Heart right ventricle (tissue), 16 donors: ENCODE results near the gene HECA. TPM values are rescaled to one million over a fixed set of nuclear protein-coding genes. Genes with fewer than 3 reads are reported as not detected.

Source experiments
- ATAC-seq, 8 donors: fragments of 200-7000 bp; cut with Tn5 transposase; one replicate each; pipeline ENCODE4 v1.9.1; 2020; ENCODE audit warnings: mild to moderate bottlenecking in 8 of 8, moderate library complexity in 8 of 8, moderate number of reproducible peaks in 1 of 8
- DNase-seq, 2 donors: peaks; one replicate each; pipeline ENCODE4 v3.0.0-alpha.2; 2020
- H3K27ac ChIP-seq, 10 donors: fragments of 200-600 bp; sonication (generic) in 2 of 10; one replicate each; pipeline versions ENCODE4 v1.5.0 to v1.8.0; 2020 to 2022; ENCODE audit warnings: mild to moderate bottlenecking in 3 of 10
- H3K27me3 ChIP-seq, 7 donors: fragments of 200-600 bp; one replicate each; pipeline ENCODE4 v1.8.0; 2021 to 2022; ENCODE audit warnings: mild to moderate bottlenecking in 2 of 7
- H3K36me3 ChIP-seq, 9 donors: fragments of 200-600 bp; sonication (generic) in 1 of 9; one replicate each; pipeline versions ENCODE4 v1.5.0 to v1.8.0; 2020 to 2022; ENCODE audit warnings: mild to moderate bottlenecking in 2 of 9
- H3K4me1 ChIP-seq, 9 donors: fragments of 200-600 bp; sonication (generic) in 1 of 9; one replicate each; pipeline versions ENCODE4 v1.5.0 to v1.8.0; 2020 to 2022; ENCODE audit warnings: mild to moderate bottlenecking in 4 of 9
- H3K4me3 ChIP-seq, 10 donors: fragments of 200-600 bp; sonication (generic) in 2 of 10; one replicate each; pipeline versions ENCODE4 v1.5.0 to v1.8.0; 2020 to 2022; ENCODE audit warnings: mild to moderate bottlenecking in 7 of 10, moderate library complexity in 2 of 10
- H3K9me3 ChIP-seq, 11 donors: fragments of 200-600 bp in 10 of 11; sonication (generic) in 2 of 11; one replicate each; pipeline versions ENCODE4 v1.5.0 to v1.8.0; 2013 to 2022; ENCODE audit warnings: mild to moderate bottlenecking in 2 of 11, control low read depth in 1 of 11, moderate library complexity in 1 of 11
- CTCF ChIP-seq, 9 donors: fragments of 200-600 bp; sonication (generic) in 2 of 9; IDR thresholded peaks; one replicate each; pipeline versions ENCODE4 v1.5.0 to v1.8.0; 2021 to 2022; ENCODE audit warnings: antibody characterized with exemption in 9 of 9, mild to moderate bottlenecking in 5 of 9, moderate library complexity in 1 of 9
- WGBS, 2 donors: extraction: QIAGEN DNeasy Blood & Tissue Kit; methylation state at CpG; one replicate each; pipeline ENCODE4 v1.1.7; 2013; ENCODE audit warnings: inconsistent platforms in 1 of 2; 5-methylcytosine and 5-hydroxymethylcytosine counted together
- intact Hi-C, 10 donors: fragments of 100-400 bp; cut with DNase I; formaldehyde crosslinking; loops; one replicate each; pipeline versions ENCODE4 v1.11.1 to v1.14.2; 2022
- polyA plus RNA-seq, 2 donors: library from polyadenylated mRNA; stranded (reverse); fragments of 200-250 nt; gene quantifications; one replicate each; pipeline ENCODE4 v1.2.3, GENCODE V29; 2013
- total RNA-seq, 10 donors: library from RNA; stranded (reverse); fragmentation: NEBNext Ultra II Directional in 3 of 10; extraction: Animal tissue kit (Norgen Biotek cat#: 25700) in 3 of 10; gene quantifications; one replicate each; pipeline versions ENCODE4 v1.2.1 to v1.2.4, GENCODE V29; 2021 to 2023
- donor health status: Arrhythmogenic right ventricular cardiomyopathy.
- donor health status: ischemic (EF 13 %, LVEDD 7.1; RV severe dilation, severe dysfunction).
- donor health status: healthy with polysubstance abuse.
- donor health status: DM: no; HTN: yes; CAD: no.
- donor health status: DM: no; HTN: no; CAD: no.
- donor health status: ischemic (EF 25% LVEDD 6.9; RV normal size, moderate dysfunction).
- donor health status: ischemic (EF 25% LVEDD 5.7; RV mildly dilated, moderate dysfunction).
- donor health status: healthy.
- donor health status: DM: yes; HTN: yes; CAD: no.
- donor health status: Ischemic cardiomyopathy.
- donor health status: ischemic (EF 35%, LVEDD 5.7; RV mildly dilated, moderate dysfunction).
- donor health status: nonischemic (EF 11% LVEDD 7.7; RV severe dilation, severe dysfunction).
- donor health status: DM: yes; HTN: yes; CAD: no.
- donor health status: PGD.
- donor health status: ischemic (EF 29% LVEDD 5.4; RV normal size, mild dysfunction).
- donor health status: nonischemic (EF 23%, LVEDD 6.1; RV moderate dilation, normal function).

The HECA gene
- total and polyA plus RNA-seq, 12 donors = 8.6 to 70.6 (median 42.8) TPM

- Histone ChIP-seq H3K9me3 (no peaks in the 10 kb centered on the region), H3K4me1 (peaks cover 7 to 84% (median 67%) of the 10 kb centered on the region in 9 donors), H3K36me3 (peaks cover 0 to 1% (median 0%) of the 10 kb centered on the region in 9 donors), H3K27me3 (no peaks in the 10 kb centered on the region), H3K27ac (no peak overlapping the region), H3K4me3 (no peak overlapping the region)
- WGBS, 2 donors = 92 to 93% methylated on average over 3 of the region's 3 CpGs
- no peak for TF ChIP-seq CTCF (IDR thresholded peaks at IDR 0.05)
- DNase-seq = no peak
- intact Hi-C loops = no loop called here
- no peak for ATAC-seq
Observed at GRCh38 chr6:139142262-139142661, 7.4 kb downstream of the HECA start.

GRCh38 chr6:139143111-139143510 lies 8.2 kb downstream of the HECA start:
- Histone ChIP-seq H3K27ac (no peak overlapping the region), H3K4me3 (no peak overlapping the region), H3K9me3 (no peaks in the 10 kb centered on the region), H3K4me1 (peaks cover 8 to 84% (median 66%) of the 10 kb centered on the region in 9 donors), H3K27me3 (no peaks in the 10 kb centered on the region), H3K36me3 (no peaks in the 10 kb centered on the region)
- ATAC-seq (no peak), DNase-seq (no peak)
- intact Hi-C loops = no loop called here
- WGBS, 2 donors = 72 to 78% methylated on average over 3 of the region's 3 CpGs
- no peak for TF ChIP-seq CTCF (IDR thresholded peaks at IDR 0.05)

- no peak for DNase-seq
- H3K4me3 ChIP-seq = no peak overlapping the region
- WGBS, 2 donors = 89 to 92% methylated on average over 4 of the region's 4 CpGs
- no peaks in the 10 kb centered on the region for H3K36me3 ChIP-seq
- H3K4me1 ChIP-seq = peaks cover 11 to 84% (median 66%) of the 10 kb centered on the region in 9 donors
- no peak for TF ChIP-seq CTCF (IDR thresholded peaks at IDR 0.05)
- ATAC-seq = peak in 1 of 8 donors; percentile 35
- peak overlapping the region in 1 of 10 donors; percentile 12 for H3K27ac ChIP-seq
- H3K9me3 ChIP-seq = no peaks in the 10 kb centered on the region
- H3K27me3 ChIP-seq = no peaks in the 10 kb centered on the region
- intact Hi-C loops = no loop called here
Observed at GRCh38 chr6:139144490-139145085, 9.7 kb downstream of the HECA start.

- intact Hi-C loops = no loop called here
- Histone ChIP-seq H3K9me3 (no peaks in the 10 kb centered on the region), H3K4me1 (peaks cover 14 to 87% (median 70%) of the 10 kb centered on the region in 9 donors), H3K27ac (peak overlapping the region in 1 of 10 donors; percentile 2), H3K27me3 (no peaks in the 10 kb centered on the region), H3K4me3 (no peak overlapping the region), H3K36me3 (no peaks in the 10 kb centered on the region)
- TF ChIP-seq CTCF (IDR thresholded peaks at IDR 0.05) = no peak
- 74 to 91% methylated on average over 3 of the region's 3 CpGs for WGBS, 2 donors
- no peak for ATAC-seq
- no peak for DNase-seq
Observed at GRCh38 chr6:139145661-139146060, 10.8 kb downstream of the HECA start.
